Measurements from ENCODE around the gene TENM4. TPM values are rescaled to one million over a fixed set of nuclear protein-coding genes. Genes with fewer than 3 reads are reported as not detected.

Gene TENM4
- polyA plus RNA-seq, 10 donors: 6.1 to 11.6 (median 8.4) TPM

DNA sequence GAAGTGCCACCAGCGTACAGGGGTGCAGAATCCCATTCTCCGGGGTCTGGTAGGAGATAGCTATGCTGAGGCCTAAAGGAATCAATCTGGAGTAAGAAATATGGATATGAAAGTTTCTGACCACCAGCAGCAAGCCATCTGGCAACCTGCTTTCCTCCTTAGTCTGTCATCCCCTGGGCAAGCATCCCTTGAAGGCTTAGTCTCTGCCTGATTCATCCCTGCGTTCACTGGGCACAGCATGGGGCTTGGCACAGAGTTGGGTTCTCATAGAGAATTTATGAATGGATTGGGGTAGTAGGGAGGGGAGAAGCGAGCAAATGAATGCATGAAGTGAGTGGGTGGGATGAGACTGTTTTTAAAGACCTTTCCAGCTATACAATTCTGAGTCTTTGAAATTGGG, 780.4 kb downstream of the TENM4 start:
- DNase-seq: no peak

DNA sequence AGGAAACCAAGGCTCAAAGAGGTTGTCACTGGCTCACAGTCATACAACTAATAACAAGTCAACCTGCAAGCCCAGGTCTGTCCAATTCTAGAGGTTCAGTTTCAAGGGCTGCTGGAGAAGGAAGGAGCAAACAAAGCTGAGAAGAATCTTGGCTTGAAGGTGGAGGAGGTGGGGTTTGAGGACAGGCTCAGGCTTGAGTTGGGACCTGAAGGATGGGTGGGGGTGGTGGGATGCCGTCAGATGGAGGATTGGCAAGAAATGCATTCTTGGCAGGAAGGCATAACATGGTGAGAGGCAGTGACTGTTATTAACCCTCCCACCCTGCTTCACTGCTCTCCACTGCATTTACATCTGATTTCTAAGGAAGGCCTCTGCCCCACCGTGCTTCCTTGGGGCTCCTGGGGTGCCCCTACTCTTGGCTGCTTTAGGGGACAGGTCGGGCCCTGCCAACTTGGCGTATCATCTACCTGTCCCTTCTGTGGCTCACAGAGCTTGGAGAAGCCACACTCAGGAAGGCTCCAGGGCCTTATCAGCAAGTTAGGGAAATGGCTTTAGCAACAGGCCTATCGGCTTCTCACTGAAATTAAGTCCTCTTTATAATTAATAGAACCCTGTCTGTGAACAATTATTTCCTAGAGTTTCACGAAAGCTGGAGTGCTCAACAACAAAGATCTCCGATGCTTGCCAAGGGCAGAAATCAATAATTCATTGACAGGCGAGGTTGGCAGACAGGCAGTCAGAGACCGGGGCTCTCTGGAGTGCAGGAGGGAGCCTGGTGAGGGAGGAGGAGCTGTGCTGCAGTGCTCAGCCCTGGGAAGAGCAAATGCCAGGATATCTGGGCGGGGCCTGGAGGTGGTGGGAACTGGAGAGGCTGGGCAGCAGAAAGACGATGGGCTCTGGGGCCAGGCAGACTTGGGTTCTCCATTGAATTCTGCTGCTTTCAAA, 781.2 kb downstream of the TENM4 start:
- no peak for DNase-seq

- DNase-seq: no peak
These were observed 782.6 kb downstream of the TENM4 start for GRCh38 chr11:78657968-78658839.

DNA sequence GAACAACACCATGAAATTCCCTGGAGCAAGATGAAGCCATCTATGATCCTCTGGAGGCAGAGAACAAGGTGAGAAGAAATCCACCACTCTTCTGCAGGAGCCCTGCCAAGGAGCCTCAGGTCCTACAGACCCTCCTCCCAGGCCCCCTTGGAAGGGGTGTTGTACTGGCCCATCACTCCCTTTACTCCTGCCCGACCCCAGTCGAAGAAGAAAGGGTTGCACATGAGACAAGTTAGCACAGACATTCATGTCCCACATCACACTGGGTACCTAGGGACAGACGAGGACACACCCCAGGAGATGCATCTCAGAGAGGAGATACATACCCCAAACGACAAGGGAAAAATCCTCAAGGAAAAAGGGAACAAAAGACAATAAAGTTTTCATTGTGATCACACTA, 783.4 kb downstream of the TENM4 start:
- no peak for DNase-seq

DNA sequence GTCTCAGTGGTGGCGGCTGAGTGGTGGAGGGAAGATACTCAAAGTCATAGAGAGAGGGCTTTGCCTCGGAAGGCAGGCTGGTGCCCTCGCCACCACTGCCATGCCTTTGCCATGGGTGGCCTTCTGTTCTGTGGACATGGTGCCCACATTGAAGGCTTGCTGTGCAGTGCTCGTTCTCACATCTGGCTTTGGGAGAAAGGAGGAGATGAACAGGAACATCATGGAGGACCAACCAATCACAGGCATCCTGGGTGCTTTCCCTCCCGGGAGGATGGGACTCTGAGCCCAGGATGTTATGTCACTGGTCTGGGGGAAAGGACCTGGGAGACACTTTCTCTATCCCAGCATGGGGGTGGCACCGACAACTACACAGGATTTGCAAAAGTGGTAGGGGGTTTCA, 783.8 kb downstream of the TENM4 start:
- DNase-seq: no peak

GRCh38 chr11:78656327-78656726, 784.5 kb downstream of the TENM4 start:
- no peak for DNase-seq

DNA sequence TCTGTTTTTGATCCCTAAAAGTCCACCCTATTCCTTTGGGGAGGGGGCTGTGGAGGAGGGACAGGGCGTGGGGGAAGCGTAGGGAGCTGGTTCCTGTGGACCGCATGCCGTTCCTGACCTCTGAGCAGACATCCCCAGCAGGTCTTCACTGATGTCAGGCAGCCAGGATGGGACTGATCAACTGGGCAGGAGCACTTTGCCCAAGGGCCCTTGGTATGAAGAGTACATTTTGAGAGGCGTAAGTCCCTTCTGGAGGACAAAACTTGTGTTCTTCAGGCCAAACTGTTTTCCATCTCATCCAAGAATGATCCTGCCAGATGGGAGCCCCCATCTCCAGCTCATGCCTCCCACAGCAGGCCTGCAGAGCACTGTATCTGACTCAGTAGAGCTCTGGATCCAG, 785.3 kb downstream of the TENM4 start:
- no peak for DNase-seq

DNA sequence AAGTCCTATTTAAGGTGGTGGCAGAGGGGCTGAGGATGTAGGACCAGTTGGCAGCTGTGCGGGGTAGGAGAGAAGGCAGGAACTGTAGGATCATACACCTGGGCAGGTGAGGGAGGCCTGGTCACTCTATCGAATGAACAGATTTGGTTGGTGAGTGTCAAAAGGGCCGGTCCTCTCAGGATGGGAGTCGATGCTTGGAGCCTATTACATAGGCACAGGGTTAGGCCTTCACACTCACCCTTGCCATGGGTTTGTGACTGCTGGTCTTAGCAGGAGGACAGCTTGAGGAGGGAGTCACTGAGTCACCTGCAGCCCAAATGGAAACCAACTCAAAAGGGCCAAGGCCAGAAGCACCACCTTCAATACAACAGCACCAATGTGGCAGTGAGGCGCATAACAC, 786.0 kb downstream of the TENM4 start:
- DNase-seq: no peak

DNA sequence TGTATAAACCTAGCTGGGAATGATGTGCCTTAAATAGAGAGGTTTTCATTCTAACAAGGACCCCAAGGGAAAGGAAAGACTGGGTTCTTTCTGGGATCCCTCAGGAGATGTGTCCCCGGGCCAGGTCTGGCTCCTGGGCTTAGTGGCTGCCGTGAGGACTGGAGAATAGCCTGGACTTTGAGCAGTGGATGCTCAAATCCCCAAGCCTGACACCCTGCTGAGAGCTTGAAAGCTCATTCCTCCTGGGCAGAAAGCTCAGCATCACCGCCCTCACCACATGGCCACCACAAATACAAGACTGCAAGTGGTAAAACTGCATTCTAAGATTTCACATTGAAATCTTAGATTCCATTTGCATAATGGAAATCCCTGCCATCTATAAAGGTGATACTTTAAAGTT, 786.8 kb downstream of the TENM4 start:
- no peak for DNase-seq

- peak in 1 of 3 donors; percentile 29 for DNase-seq
These were observed 787.4 kb downstream of the TENM4 start for GRCh38 chr11:78653294-78653909.

GRCh38 chr11:78652843-78653239, 788.0 kb downstream of the TENM4 start:
- no peak for DNase-seq

- DNase-seq: no peak
These were observed 788.6 kb downstream of the TENM4 start for GRCh38 chr11:78651923-78652842.

GRCh38 chr11:78651136-78651775, 789.6 kb downstream of the TENM4 start:
- DNase-seq: no peak

- DNase-seq: no peak
These were observed 791.2 kb downstream of the TENM4 start for GRCh38 chr11:78649361-78650215.

DNA sequence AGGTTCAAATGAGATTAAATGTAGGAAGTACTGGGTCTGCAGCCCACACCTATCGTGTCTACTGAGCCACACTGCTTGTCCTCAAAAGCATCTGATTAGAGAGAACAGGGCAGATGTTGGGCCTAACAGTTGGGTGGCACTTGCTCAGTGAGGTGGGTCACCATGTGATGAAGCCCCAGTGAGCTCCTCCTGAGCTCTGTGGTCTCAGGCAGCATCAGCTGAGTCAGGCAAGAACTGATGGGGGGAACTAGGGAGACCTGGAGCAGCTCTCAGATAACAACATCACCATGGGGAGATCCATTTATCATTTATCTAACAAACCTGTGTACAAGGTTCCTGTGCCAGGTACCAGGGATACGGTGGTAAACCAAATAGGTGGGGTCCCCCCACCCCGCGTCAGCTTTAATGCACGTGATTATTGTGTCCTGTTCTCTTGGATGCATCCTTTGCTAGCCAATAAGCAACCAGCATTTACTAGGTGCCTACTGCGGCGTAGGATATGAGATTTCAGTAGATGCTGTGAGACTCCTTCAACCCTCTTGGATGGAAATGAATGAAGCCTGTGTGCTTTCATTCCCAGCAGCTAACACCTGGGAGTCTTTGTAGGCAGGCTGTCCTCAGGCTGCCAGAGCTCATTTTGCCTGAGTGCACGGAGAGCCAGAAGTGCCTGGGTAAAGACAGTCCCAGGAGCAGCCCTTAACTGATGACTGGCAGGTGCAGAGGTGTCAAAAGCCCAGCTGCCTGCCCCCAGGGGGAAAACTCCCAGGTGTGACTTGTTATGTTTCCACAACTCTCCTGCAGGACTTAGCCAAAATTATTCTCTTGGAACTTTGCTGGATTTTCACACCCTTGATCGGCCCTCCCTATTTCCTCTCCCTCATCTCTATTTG, 792.6 kb downstream of the TENM4 start:
- DNase-seq: no peak

DNA sequence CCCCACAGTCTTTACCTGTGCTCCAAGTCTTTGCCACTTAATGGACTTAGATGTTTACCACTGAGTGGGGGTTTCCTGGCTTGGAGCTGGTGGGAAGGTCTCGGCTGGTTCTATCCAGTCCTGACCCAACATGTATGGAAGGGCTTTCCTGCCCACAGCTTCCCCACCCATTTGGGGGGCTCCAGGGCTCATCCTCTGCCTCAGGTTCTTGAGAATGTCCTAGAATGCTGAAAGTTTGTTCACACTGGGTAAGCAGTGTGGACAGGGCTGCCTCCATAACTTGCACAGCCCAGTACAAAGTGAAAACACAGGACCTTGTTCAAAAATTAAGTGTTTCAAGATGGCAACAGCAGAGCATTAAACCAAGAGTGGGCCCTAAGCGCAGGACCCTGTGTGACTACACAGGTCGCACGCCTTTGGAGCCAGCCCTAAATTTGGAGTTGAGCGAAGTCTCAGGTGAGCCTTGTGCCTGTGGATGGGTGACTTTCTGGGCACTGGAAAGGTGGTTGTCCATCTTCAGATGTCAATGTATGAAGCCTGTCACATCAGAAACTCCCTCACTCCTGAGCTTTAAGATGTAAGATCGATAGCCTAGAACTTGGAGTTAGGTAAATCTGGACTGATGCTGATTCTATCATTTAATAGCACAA, 793.4 kb downstream of the TENM4 start:
- DNase-seq: no peak

DNA sequence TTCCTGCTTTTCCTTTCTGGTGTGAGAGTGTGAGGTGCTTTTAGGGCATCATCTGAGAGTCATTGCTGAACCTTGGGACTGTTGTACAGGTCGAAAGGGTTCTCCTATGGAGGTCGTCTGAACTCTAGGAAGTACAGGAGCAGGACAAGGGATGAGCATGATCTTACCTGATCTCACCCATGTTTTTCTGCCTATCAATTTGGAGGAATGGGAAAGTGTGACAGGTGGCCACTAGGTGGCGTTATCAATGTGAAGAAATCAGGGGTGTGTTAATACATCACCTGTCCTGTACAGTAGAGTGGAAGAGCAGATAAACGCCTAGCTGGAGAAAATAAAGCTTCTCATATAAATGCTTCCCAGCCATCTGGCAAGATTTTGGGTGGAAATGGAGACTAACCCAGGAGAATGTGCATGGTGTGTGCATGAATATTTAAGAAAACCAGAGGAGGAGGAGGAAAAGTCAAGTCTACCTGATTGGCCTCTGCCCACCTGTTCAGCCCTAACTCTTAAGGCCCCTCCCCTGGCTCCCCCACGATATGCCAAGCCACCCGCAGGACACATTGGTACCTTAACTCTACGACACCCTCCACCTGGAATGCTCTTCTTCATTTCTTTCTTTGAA, 794.2 kb downstream of the TENM4 start:
- peak; percentile 18 to 44 (median 20) for DNase-seq
